Subcutaneous adipose tissue (tissue), 4 donors: ENCODE results near the gene ZNF318. TPM values are rescaled to one million over a fixed set of nuclear protein-coding genes. Genes with fewer than 3 reads are reported as not detected.

Source experiments
- CTCF ChIP-seq: fragments of 450-650 bp; IDR thresholded peaks from one replicate; pipeline ENCODE4 v1.5.1; 2016; ENCODE audit warnings: low read depth, mild to moderate bottlenecking, control low read depth, antibody characterized with exemption, moderate library complexity
- total RNA-seq, 4 donors: library from RNA; depleted of rRNA; stranded (reverse); fragments of >200 nt; gene quantifications; one replicate each; pipeline ENCODE4 v1.1.0, GENCODE V29; 2016

Gene ZNF318
- total RNA-seq, 4 donors from 2014 or later = 16.1 to 18.9 (median 17.9) TPM

- TF ChIP-seq CTCF = no peak
Observed at GRCh38 chr6:43359381-43359780, 10.1 kb downstream of the ZNF318 start.

- no peak for TF ChIP-seq CTCF
Observed at GRCh38 chr6:43355862-43356590, 13.4 kb downstream of the ZNF318 start.

- no peak for TF ChIP-seq CTCF
Observed at GRCh38 chr6:43347444-43347843, 22.0 kb downstream of the ZNF318 start.

GRCh38 chr6:43347021-43347420 lies 22.4 kb downstream of the ZNF318 start:
- TF ChIP-seq CTCF = no peak

- no peak for TF ChIP-seq CTCF
Observed at GRCh38 chr6:43339168-43339567, 30.3 kb downstream of the ZNF318 start.

- no peak for TF ChIP-seq CTCF
Observed at GRCh38 chr6:43338243-43338642, 31.2 kb downstream of the ZNF318 start.

GRCh38 chr6:43336382-43336781 lies 33.1 kb downstream of the ZNF318 start:
- no peak for TF ChIP-seq CTCF
